GM13977 (cell line): Measurements from ENCODE around the gene PRICKLE1.

Experiments
- DNase-seq: peaks from one replicate; pipeline ENCODE4 v3.0.0; 2012; ENCODE audit warnings: low spot score
- CTCF ChIP-seq: IDR thresholded peaks from 2 replicates; pipeline ENCODE4 v1.5.1; 2012; ENCODE audit warnings: mild to moderate bottlenecking, control low read depth; ENCODE audit not compliant: insufficient read depth; ENCODE audit errors: extremely low read depth, missing control alignments
- in situ Hi-C: fragments of 300-500 bp; cut with MboI; formaldehyde crosslinking; loops from one replicate; pipeline ENCODE4 v1.12.0; 2022; ENCODE audit warnings: low sequenced_read_pairs, low pct_unique_long_range_greater_than_20kb, mixed read lengths, inconsistent platforms; ENCODE audit not compliant: unreplicated experiment

PRICKLE1 gene

GRCh38 chr12:42565633-42566032 is 23.9 kb downstream of the PRICKLE1 start:
- in situ Hi-C loops = no loop called here
- DNase-seq = no peak

GRCh38 chr12:42564996-42565395 is 24.6 kb downstream of the PRICKLE1 start:
- TF ChIP-seq CTCF = no peak
- in situ Hi-C loops = no loop called here

More at GRCh38 chr12:42565633-42566032, 23.9 kb downstream of the PRICKLE1 start:
- TF ChIP-seq CTCF = no peak

DNA sequence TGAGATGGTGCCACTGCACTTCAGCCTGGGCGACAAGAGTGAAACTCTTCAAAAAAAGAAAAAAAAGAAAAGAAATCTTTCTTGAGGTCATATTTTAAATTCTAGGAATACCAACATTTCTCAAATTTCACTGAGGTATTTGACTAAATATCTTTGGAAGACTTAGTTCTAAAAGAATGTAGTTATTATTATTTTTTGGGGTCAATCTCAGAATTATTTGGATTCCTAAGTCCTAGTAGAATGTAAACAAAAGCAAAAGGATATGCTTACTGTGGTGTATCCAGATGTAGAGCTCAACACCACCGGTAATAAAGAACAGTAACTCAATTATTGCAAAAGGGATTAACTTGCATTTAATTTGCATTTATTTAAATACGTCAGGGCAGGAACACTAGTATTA is 25.0 kb downstream of the PRICKLE1 start:
- DNase-seq = no peak
- TF ChIP-seq CTCF = no peak
- in situ Hi-C loops = no loop called here

More at GRCh38 chr12:42564996-42565395, 24.6 kb downstream of the PRICKLE1 start:
- no peak for DNase-seq

DNA sequence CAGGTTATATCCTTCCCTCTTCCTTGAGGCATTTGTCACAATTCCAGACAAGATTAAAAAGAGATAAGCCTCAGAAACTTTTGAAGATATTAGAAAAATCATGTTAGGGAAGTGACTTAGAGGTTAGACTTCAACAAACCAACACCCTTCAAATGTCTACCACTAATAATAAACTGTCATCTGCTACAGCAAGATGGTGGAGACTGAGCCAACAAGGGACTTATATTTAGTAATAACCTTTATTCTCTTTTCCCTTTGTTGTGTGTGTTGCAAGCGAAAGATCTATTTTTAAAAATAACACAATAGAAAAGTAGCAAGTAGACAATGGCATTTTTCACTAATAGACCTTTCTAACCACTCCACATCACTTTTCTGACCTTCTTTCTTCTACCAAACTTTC is 28.6 kb downstream of the PRICKLE1 start:
- DNase-seq = no peak
- no peak for TF ChIP-seq CTCF
- in situ Hi-C loops = no loop called here

DNA sequence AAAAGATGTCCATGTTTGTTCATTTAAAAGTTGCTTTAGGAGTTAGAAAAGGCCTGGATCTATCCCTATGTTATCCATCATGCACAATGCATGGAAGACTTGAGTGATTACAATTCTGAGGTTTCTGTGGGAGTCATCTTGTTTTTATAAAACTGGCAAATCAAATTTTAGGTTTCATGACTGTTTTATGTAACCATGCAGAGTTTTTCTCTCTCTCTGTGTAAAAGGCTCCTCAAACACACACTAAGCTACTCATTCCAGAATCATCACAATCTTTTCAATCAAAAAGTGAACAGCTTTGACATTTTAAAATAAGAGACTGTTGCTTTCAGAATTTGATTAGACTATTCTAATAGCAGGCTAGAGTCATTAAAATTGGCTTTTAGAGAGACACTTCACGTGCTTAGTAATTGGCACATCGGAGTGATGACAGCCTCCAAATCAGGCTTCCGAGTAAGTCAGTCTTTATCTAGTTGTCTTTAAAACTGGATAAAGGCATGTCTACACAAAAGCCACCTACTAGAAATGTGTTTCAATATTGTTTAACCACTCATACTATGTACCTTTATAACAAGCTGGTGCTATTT is 31.9 kb downstream of the PRICKLE1 start:
- DNase-seq = no peak
- in situ Hi-C loops = no loop called here
- TF ChIP-seq CTCF = no peak

GRCh38 chr12:42556917-42557316 is 32.6 kb downstream of the PRICKLE1 start:
- in situ Hi-C loops = no loop called here
- DNase-seq = no peak

More at GRCh38 chr12:42556917-42557316, 32.6 kb downstream of the PRICKLE1 start:
- TF ChIP-seq CTCF = no peak
